ENCODE results near the gene HHAT.

Gene HHAT

GRCh38 chr1:210616356-210616755 lies 287.7 kb downstream of the HHAT start:
- DNase-seq: no peak

DNA sequence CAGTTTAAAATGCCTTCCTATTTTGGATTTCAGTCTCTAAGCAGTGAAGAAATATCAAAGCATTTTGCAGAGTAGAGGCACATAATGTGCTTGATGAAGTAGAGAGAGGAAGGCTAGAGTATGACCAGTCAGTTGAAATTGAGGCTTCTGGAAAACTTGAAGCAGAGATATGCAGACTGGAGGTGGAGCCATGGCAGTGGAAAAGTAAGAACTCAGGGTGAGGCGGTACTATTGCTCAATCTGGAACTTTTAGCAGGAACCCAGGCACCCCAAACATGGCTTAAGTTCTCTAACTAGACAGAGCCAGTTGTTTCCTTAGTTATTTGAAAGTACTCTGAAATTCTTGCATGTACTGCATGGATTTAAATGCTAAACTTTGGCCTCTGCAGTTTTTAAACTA lies 288.6 kb downstream of the HHAT start:
- DNase-seq: no peak

DNA sequence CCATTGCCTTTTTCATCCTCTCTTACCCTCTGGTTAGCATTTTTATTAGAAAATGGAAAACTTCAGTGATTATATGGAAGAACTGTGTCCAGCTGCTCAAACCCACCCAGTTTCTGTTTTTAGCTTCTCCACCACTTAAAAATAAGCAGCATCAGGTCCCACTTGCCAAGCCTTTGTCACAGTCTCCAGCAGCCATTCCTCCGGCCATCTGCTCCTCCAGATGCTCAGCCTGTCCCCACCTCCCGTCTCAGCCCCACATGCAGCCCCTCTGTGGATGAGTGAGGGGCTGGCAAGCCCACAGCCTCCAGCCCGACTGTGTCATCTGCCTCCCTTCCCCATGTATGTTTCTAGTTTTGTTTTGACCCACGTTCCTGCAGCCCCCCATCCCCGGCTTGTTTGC lies 289.7 kb downstream of the HHAT start:
- no peak for DNase-seq

DNA sequence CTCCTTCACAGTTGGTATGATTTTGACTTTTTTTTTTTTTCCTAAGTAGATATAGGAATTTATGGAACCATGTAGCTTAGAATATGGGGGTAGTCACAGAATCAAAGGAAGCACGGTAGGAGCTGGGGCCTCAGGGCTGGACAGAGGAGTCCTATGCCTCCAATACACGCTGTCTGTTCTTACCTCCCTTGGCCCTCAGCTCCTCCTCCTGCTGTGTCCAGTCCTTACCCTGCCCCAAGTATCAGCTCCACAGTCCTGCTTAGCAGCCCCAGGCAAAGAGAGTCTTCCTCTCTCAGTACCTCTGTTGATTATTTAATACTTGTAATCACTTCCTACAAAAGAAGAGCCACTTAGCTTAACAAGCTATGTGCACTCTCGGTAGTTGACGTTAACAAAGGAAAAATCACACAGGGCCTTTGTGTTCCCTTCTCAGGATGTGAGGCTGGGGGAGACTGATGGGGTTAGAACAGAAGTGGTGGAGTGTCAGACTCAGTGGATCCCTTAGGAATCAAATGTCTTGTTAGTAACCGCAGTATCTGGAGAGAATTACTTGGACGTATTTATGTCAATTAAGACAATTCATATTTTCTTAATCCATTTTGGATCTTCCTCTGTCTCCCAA lies 292.3 kb downstream of the HHAT start:
- DNase-seq: no peak

DNA sequence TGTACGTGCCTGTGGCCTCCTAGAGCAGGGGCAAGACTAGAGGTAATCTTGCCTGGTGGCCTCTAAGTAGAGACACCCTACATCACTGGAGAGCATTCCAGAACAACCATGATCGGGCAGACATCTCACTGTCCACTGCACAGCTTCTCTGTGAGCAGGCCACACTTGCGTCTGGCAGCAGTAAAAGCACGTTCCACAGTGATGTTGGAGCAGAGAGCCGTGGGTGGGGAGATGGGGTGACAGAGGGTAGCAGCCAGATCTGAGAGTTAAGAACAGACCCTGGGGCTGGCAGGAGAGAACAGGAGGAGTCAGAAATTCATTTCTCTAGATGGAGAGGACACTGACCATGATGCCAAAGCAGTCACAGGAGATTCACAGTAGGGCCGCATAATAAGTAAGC lies 293.0 kb downstream of the HHAT start:
- DNase-seq: no peak

- DNase-seq: no peak
These were observed 296.0 kb downstream of the HHAT start for GRCh38 chr1:210624722-210625121.

DNA sequence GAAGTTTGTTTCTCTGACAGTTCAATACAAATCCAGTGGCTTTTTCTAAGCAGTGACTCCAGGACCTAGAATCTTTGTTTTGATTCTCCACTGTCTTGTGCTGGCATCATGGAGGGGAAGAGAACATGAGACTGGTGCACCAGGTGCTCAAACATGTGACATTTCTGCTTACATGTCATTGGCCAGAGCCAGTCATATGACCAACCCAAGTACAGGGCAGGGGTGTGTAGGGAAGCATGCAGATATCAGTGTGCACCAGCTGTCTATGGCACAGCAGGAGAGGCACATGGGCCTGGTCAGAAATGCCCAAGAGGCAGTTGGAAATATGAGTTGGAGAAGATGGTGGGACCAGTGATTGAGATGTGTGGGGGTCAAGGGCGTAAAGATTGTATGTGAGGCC lies 297.0 kb downstream of the HHAT start:
- no peak for DNase-seq

GRCh38 chr1:210626341-210626740 lies 297.6 kb downstream of the HHAT start:
- DNase-seq: no peak

GRCh38 chr1:210627755-210628154 lies 299.1 kb downstream of the HHAT start:
- DNase-seq: no peak

GRCh38 chr1:210629276-210629675 lies 300.6 kb downstream of the HHAT start:
- DNase-seq: no peak

GRCh38 chr1:210631399-210631798 lies 302.7 kb downstream of the HHAT start:
- no peak for DNase-seq

DNA sequence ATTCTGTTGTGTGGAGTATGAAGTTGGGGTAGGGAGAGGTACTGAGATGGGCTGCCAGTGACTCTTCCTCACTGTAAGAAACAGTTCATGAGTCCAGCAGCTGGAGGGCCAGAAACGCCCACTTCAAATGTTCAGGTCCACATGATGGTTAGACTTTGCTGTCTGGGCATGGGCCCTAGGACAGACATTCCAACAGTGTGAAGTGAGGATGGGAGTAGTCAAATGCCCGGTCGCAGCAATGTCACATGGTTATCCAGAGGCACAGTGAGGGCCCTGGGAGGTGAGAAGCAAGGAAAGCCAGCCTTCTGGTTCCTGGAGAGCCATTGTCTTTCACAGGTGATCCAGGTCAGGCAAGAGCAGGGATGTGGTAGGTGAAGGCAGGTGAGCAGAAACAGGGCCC lies 304.4 kb downstream of the HHAT start:
- DNase-seq: no peak

GRCh38 chr1:210633636-210634035 lies 304.9 kb downstream of the HHAT start:
- no peak for DNase-seq

DNA sequence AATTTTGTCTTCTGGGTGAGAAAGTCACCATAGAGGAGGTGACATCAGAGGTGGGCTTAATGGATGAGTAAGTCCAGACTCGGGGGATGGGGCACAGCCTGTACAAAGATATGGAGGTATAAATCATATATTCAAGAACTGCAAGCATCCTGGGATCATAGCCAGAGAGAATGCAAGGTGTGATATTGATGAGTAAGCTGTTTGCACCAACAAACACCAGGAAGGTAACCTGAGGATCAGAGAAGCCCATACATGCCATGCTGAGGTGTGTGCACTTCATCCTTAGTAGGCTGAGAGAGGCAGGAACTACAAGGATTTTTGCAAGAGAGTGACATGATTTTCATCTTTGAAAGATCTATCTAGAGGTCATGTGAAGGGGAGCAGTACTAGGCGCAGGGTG lies 306.4 kb downstream of the HHAT start:
- DNase-seq: no peak

- no peak for DNase-seq
These were observed 312.9 kb downstream of the HHAT start for GRCh38 chr1:210641582-210641981.

- no peak for DNase-seq
These were observed 317.0 kb downstream of the HHAT start for GRCh38 chr1:210645582-210646257.

- DNase-seq: no peak
These were observed 317.5 kb downstream of the HHAT start for GRCh38 chr1:210646258-210646616.

- DNase-seq: peak; percentile 19
These were observed 319.0 kb downstream of the HHAT start for GRCh38 chr1:210647406-210648333.

DNA sequence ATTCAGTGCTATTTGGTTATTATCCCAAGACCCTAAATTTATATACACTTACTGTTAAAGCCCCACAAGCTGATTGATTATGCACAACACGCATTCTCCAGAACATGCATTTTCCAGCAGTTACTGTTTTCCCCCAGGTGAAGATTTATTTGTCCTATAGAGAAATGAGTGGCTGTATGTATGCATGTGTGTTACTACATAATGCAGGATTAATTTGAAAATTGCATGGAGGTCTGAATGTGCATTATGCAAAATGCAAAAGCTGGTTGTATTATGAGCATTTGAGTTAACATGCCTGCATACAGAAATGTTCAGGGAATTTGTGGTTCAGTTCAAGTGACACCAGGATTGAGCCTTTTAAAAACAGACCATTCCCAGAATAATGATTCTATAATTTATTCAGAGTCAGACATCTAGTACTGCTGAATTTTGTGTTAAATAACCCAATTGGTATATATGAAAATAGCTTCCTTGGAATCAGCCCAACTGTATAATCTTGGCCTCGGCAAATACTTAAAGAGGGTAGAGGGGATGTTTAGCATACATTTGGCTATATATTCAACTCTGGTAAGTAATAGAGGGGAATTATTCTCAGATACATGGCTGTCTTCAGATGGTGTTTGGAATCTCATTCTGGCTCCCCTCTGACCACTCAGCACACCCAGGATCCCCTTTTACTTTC lies 320.0 kb downstream of the HHAT start:
- no peak for DNase-seq

DNA sequence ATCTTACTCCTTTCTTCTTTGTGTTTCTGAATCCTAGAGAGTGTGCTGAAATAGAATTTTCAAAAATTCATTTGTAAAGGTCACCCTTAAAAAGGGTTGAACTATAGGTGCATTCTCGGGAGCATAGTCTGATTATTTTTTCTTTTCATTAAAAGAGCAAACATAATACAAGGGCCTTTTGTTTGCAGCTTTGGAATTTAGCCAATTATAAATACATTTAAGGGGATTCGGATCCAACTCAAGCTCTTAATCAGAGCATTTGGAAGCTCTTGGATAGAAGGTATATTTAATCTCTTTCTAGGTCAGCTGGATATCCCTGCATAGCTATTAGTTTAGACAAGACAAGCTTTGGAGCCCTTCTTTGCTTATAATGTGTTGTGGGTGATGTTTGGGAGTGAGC lies 321.7 kb downstream of the HHAT start:
- DNase-seq: no peak

DNA sequence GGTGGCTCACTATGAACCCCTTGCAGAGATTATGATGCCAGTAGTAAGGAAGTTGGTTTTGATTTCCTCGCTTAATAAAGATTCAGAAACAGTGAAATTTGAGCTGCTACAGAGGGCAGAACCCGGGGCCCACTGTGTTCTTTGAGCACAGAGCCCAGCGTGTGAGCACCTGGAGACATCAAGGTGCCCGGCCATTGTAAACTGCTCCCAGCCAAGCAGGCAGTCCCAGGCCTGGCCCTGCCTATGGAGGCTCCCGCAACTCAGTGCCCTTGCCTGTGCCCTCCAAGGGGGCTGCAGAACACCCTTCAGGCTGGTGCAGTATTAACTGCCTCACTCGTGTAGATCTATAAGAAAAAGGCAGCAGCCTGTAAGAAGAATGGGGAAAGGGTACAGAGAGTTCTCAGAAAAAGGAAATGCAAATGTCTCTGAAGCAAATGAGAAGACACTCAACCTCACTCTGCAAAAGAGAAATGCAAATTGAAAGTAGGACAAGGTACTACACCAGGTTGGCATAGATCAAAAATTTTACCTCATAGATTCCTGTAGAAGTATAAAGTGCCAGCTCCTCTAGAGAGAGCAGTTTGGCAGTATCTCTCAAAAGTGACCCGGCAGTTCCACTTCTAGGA lies 323.7 kb downstream of the HHAT start:
- no peak for DNase-seq

- no peak for DNase-seq
These were observed 325.1 kb downstream of the HHAT start for GRCh38 chr1:210653771-210654170.
